Epithelial cell of proximal tubule (primary cell): ENCODE data around the gene MT1E. TPM values are rescaled to one million over a fixed set of nuclear protein-coding genes. Genes with fewer than 3 reads are reported as not detected.
A peak's percentile ranks its signal among the peaks of the same experiment; 100 is the strongest.
"Not testable (repeated sequence)": the region's sequence is repeated elsewhere in the genome, so short reads cannot be mapped to it uniquely, and the experiment has no call there.

Experiments
- DNase-seq: peaks from one replicate; pipeline ENCODE4 v3.0.0-alpha.2; 2011; ENCODE audit warnings: low read depth
- H3K4me3 ChIP-seq: 2 replicates; pipeline ENCODE4 v1.5.1; 2011; ENCODE audit warnings: low read depth, mild to moderate bottlenecking, low read length
- total RNA-seq: library from RNA; depleted of rRNA; stranded (reverse); fragments of >200 nt; gene quantifications from 2 replicates; pipeline ENCODE4 v1.2.3, GENCODE V29; 2015
- TF ChIP-seq, protein P1 (sequence below): conservative IDR thresholded peaks from 2 replicates; pipeline ENCODE4 v1.5.1; 2012; ENCODE audit warnings: low read depth, mild to moderate bottlenecking, low read length

The MT1E gene
- total RNA-seq, result 724 and 1,203 TPM in 2 replicates

DNA sequence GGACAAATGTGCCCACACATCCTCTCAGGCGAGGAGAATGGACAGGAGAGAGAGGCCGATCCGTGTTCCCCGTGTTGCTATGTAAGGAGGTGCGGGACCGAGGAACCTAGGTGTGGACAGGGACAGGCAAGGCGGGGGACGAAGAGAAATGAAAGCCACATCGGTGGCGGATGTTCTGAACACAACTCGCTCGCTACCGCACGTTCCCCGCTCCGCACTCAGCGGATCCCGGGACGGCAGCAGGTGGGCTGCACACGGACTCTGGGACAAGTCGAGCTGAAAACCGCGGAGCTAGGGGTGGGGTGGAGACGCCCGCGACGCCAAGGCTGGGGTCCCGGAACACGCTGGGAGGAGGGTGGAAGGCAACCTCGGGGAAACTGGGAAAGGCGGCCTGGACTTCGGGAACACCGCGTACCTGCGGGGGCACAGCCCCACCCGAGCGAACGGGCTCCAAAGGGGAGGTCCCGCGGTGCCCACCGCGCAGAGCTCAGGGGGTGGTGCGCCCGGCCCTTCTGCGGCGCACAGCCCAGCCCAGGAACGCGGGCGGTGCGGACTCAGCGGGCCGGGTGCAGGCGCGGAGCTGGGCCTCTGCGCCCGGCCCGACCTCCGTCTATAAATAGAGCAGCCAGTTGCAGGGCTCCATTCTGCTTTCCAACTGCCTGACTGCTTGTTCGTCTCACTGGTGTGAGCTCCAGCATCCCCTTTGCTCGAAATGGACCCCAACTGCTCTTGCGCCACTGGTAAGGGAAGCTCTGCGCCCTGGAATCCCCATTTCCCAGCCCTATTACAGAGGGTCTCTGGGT, at the start of gene MT1E:
MT1E (plus strand) TSS at position 642 of the 803 bp plus-strand sequence; CDS start at position 713, 71 bp downstream.
- H3K4me3 ChIP-seq, result peak within 1 kb of the TSS; percentile 63
- TF ChIP-seq, protein P1, sequence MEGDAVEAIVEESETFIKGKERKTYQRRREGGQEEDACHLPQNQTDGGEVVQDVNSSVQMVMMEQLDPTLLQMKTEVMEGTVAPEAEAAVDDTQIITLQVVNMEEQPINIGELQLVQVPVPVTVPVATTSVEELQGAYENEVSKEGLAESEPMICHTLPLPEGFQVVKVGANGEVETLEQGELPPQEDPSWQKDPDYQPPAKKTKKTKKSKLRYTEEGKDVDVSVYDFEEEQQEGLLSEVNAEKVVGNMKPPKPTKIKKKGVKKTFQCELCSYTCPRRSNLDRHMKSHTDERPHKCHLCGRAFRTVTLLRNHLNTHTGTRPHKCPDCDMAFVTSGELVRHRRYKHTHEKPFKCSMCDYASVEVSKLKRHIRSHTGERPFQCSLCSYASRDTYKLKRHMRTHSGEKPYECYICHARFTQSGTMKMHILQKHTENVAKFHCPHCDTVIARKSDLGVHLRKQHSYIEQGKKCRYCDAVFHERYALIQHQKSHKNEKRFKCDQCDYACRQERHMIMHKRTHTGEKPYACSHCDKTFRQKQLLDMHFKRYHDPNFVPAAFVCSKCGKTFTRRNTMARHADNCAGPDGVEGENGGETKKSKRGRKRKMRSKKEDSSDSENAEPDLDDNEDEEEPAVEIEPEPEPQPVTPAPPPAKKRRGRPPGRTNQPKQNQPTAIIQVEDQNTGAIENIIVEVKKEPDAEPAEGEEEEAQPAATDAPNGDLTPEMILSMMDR, result no peak
- DNase-seq, result no peak

- TF ChIP-seq, protein P1, result peak; percentile 92
- DNase-seq, result no peak
- H3K4me3 ChIP-seq, result no peak overlapping the region
Observed at GRCh38 chr16:56576585-56577299, 48.8 kb upstream of the MT1E start.

GRCh38 chr16:56577300-56577625, 48.3 kb upstream of the MT1E start:
- TF ChIP-seq, protein P1, result no peak
- no peak for DNase-seq
- H3K4me3 ChIP-seq, result no peak overlapping the region

DNA sequence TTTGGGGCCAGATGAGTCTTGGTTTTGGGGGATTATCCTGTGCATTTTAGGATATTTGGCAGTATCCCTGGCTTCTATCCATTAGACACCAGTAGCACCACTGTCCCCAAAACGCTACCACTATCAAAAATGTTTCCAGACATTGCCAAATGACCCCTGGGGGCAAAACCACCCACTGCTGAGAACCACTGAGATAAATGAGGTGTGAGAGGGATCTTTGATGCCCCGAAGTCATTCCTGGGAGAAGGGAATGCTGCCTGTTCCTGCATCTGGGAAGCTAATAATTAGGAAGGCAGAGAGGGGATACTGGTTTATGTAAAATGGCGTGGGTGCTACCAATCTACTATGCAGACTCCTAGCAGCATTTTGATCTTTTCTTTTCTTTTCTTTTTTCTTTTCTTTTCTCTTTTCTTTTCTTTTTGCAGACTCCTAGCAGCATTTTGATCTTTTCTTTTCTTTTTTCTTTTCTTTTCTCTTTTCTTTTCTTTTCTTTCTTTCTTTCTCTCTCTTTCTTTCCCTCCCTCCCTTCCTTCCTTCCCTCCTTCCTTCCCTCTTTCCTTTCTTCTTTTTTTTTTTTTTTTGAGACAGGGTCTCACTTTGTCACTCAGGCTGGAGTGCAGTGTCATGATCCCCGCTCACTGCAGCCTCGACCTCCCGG, 45.1 kb upstream of the MT1E start:
- no peak for DNase-seq
- no peak overlapping the region for H3K4me3 ChIP-seq
- TF ChIP-seq, protein P1, result no peak

- H3K4me3 ChIP-seq, DNase-seq: not testable (repeated sequence)
Observed at GRCh38 chr16:56582911-56583310, 42.7 kb upstream of the MT1E start.

DNA sequence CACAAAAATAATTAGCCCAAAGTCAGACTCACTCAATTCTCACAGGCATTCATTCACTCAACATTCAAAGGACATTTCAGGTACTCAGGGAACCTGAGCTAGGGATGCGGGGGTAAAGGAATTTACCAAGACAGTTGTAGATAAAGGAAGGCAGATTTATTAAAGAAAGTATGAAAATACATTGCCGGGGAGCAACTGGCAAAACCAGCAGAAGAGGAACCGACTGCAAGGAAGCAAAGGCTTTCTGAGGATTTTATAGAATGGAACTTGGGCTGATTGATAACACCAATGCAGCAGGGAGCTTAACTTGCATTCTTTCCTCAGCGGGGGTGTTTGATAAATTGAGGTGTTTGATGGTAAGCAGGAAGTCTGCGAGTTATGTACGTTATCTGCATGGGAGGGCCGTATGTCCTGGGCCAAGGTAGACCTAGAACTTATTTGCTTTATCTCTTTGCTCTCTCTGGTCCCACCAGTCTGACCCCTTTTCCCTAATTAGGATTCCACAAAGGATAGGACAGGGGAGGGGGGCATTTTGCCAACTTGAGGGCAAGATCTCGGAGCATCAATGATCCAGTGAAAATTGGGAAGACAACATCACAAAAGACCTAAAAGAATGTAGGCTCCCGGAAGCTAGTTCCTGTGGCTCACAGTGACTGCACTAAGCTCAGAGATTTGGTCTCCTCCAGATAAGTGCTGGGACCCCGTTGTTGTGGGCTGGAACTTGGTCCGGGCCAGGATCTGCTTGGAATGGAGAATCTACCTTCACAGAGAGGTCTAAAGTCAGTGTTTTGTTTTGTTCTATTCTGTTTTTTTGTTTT, 42.0 kb upstream of the MT1E start:
- TF ChIP-seq, protein P1, result no peak

More for the DNA sequence above, 42.0 kb upstream of the MT1E start:
- no peak for DNase-seq
- no peak overlapping the region for H3K4me3 ChIP-seq
